Endometrial microvascular endothelial cells (primary cell): Measurements from ENCODE around the gene CDK5RAP2. TPM values are rescaled to one million over a fixed set of nuclear protein-coding genes. Genes with fewer than 3 reads are reported as not detected.

Experiments used
- in situ Hi-C: cut with HindIII; loops from 2 replicates; pipeline ENCODE4 v1.10.0; 2017; ENCODE audit warnings: low sequenced_read_pairs, low pct_unique_long_range_greater_than_20kb; ENCODE audit errors: inconsistent ontology term
- total RNA-seq: library from RNA; depleted of rRNA; stranded (reverse); fragments of >200 nt; gene quantifications from one replicate; pipeline ENCODE4 v1.2.3, GENCODE V29; 2015; ENCODE audit errors: inconsistent ontology term

The CDK5RAP2 gene
- total RNA-seq, 1 donor from 2014 or later, result 25.4 TPM

DNA sequence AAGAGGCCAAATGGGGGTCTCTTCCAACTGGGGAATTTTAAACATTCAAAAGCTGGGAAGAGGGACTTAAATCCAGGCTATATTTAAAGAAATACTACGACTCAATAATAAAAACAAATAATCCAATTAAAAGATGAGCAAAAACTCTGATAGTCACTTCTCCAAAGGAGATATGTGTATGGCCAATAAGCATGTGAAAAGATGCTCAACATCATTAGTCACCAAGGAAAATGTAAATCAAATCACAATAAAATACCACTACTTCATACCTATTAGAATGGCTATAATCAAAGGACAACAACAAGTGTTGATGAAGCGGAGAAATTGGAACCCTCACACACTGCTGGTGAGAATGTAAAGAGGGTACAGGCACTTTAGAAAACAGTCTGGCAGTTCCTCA, 130.4 kb downstream of the CDK5RAP2 start:
- in situ Hi-C loops, result no loop called here

DNA sequence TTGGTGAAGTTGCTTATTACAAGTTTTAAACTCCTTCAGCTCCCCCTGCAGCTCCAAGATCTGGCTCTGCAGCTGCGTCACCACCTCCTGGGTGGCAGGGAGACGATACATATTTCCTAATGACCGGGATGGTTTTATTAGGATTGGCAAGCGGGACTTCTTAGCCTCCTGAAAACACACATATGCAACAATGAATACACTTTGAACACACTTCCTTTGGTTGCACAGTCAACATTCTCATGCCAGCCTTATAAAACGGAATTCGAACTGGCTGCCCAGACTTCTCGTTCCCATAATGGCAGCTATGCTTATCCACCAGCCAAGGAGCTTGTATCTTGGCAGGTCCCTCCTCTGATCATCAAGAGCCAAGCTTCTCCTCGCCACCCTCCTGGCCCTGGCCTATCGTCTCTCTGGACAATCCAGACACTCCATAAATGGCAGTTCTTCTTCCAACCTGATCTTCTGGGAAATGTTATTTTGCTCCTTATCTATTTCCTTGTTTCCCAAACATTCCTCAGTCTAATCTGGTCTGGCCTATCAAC, 131.9 kb downstream of the CDK5RAP2 start:
- in situ Hi-C loops, result no loop called here

DNA sequence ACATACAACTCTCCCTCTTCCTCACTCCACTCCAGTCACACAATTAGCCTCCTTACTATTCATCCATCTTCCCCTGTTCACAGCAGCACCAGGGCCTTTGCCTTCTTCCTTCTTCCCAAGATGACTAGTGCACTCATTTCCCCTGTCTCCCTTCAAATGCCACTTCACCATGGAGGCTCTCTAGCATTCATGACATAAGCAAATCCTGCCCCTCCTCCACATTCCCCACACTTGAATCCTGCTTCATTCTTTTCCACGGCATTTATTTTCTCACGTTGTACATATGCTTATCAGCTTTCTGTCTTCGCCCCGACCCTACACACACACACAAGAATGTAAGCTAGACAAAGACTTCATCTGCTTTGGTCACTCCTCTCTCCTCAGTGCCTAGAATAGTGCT, 133.3 kb downstream of the CDK5RAP2 start:
- in situ Hi-C loops, result no loop called here

DNA sequence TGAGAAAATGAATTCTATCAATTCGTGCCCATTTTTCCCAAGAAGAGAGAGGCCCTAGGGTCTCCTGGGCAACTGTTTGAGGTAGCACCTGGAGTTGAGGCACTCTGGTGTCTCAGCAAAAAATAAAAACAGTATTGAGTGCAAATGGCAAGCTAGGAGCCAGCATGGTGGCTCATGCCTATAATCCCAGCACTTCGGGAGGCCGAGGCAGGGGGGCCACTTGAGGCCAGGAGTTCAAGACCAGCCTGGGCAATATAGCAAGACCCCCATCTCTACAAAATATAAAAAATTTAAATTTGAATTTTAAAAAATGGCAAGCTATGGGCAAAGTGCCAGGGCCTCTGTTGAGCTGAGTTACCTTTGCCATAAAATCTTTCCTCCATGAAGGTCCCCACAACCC, 136.0 kb downstream of the CDK5RAP2 start:
- in situ Hi-C loops, result no loop called here

DNA sequence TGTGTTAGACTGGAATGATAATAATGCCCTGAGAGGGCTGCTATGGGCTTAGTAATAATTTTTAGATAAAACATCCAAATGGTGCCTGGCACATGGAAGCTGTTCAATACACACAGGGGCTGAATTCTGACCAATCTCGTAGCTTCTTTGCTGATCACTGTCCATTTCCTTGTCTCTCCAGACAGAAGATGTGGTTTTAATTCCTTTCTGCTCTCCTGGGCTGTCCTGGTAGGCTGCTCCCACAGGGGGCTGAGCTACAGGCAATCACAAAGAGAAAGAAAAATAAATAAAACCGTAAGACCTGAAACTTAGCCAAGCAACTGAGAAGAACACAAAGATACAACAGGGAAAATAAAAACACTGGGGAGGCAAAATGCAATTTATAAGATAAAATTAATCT, 136.5 kb downstream of the CDK5RAP2 start:
- in situ Hi-C loops, result no loop called here

DNA sequence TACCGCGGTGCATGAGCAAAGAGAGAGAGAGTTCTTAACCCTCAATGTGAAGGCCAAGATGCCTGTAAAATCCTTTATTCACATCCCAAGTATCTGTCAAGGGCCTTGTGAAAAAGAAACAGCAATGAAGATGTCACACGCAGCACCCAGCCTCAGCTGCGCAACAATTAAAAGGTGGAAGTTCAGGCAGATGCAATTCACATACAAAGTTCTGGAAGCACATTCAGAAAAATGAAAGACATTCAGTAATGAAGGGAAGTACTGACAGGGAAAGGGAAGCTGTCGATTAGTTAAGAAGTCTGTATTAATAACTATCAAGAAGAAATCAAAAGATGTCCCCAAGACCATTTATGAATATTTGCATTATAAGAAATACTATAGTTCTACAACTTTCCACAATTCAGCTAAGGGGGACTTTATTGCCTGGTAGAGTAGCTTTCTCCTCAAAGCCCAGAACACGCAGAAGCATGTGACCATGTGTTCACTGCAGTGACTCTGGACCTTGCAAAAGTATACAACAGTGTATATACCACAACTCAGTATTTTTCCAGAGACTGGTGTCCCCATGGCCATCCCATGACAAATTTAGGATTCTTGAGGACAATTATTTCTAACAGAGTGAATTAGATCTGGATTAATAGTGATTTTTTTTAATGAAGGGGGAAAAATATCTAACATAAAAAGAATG, 137.5 kb downstream of the CDK5RAP2 start:
- in situ Hi-C loops, result no loop called here

DNA sequence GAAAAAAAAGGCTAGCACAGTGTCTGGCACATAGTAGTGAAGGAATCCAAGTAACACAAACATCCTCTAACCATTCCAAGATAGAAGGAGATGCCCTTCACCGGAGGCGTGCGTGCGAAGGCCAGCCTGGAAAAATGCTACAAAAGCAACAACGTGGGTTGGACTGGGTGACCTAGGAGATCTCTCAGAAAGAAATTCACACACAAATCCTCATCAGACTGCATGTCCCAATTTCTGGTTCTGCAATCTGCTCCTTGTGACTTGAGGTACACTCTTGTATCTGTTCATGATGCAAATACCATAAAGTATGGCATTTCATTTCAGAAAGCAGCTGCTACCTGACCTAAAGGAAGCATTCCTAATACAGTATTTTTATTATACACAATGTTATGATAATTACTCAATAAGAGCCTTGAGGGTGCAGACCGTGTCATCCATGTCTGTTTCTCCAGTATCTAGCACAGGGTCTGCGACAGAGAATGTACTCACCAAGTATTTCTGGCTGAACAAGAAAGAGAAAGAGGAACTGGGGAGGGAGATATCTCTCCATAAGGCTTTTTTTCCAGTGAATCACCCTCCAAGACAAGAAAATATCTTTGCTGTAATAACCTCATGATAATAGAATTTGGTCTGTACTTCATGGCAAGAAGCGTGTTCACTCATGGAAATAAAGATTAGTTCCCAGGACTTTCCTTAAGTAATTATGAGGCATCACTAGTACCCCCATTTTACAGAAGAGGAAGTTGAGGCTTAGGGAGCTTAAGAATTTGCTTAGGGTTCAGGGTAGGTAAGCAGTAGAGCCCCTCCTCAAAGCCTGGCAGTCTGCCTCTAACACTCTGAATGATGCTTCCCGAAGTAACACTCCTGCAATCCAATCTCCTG, 138.3 kb downstream of the CDK5RAP2 start:
- in situ Hi-C loops, result no loop called here

DNA sequence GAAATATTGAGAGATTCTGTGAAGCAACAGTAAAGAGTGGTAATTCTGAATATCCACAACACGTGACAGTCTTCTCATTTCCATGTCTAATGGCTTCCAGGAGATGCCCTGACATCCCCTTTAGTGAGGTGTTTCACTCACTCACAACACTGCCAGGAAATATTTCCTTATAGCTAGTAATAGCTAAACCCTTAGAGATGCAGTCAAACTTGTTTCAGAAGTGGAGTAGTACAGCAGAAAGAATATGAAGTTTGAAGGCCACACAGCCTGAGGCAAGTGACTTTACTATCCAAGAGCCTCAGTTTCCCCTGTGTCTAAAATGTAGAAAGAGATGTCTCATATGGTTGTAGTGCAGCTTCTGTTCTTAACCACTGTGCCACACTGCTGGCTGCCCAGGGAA, 139.2 kb downstream of the CDK5RAP2 start:
- in situ Hi-C loops, result no loop called here

DNA sequence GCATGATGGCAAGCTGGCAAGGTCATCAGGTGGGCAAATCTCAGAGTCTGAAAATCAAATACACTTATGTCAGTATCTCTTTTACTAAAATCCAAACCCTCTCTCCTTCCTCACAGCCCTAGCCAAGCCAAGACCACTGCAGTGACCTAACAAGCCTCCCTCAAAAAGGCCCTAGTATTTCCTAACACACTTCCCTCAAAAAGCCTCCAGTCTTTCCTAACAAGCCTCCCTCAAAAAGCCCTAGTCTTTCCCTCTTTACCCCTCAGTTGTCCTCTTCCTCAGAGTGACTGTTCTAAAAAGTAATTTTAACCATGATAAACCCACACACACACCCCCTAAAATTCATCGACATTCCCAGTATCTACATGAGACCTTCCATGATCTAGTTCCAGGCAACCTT, 140.0 kb downstream of the CDK5RAP2 start:
- in situ Hi-C loops, result no loop called here

DNA sequence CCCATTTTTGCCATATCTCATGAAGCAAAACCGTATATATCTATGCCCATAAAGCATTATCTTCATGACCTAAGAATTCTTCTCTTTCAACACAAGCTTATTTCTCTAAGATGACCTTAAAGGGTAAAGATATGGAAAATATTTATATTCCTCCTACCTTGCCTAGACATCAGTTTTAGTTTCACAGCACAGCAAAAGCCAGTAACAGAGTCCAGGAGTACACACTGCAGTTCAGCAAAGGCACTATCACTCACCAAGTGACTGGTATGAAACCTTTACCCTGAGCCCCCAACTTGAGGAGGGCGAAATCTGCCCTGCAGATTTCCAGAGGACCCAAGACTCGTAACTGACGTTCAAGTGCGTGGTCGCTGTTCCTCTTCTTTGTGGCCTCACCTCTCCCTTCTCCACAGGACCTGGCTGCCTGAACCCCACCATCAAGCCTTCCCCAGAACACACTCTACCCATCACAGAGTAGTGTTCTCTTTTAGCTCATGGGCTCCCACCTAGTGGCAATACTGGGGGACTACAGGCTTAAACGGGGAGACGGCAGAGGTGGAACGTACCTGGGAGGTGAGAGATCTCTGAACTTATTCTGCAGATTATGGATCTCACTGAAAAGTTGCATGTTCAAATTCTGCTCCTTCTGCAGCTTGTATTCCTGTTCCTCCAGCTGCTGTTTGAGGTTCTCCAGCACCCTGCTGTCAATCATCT, 141.0 kb downstream of the CDK5RAP2 start:
- in situ Hi-C loops, result no loop called here

DNA sequence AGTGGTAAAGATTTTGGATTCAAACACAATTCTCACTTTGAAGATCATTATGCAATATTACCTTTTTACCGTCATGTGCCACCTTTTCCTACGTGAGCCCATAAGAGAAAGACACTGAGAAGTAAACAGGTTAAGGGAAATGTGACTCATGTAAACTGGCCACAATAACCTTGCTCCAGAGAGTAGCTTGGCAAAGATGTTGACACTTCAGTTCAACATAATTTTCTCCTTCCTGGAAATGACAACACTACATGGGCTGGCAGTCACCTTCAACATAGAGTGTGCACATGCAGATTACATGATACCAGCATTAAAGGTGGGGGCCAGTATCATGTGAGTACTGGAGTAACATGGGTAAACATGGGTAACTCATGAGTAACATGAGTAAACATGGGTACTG, 141.9 kb downstream of the CDK5RAP2 start:
- in situ Hi-C loops, result no loop called here

DNA sequence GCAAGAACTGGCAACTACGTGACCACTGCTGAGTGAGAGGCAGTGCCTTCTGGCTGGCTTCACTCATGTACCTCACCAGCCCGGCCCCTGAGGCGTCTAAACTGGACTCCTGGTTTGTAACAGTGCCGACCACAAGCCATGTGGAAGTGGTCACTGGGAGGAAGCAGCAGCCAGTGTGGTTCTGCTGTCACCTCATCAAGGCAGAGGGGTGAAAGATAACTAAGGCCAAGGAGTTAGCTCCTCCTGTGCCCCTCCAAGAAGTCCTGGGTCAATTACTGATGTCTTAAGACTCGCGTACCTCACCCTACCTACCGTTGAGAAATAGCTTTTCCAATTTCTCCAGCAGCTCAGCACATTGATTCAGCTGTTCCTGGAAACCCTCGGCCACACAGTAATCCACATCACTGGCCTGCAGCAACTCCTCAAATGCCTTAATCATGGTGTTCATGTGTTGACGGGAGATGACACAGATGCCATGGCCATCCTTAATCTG, 142.9 kb downstream of the CDK5RAP2 start:
- in situ Hi-C loops, result no loop called here

DNA sequence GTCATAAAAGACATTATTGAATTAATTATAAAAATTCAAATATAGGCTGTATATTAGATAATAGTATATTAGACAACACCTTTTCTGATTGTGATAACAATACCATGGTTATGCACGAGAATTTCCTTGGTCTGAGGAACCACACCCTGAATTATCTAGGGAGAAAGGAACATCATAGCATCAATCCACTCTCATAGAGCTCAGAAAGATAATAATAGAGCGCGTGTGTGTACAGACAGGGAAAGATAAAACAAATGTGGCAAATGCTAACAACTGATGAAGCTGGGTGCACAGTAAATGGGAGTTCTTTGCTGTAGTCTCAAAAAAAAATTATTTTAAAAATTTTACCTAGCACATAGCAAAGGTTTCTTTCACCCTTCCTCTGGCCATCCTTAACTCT, 143.5 kb downstream of the CDK5RAP2 start:
- in situ Hi-C loops, result no loop called here

DNA sequence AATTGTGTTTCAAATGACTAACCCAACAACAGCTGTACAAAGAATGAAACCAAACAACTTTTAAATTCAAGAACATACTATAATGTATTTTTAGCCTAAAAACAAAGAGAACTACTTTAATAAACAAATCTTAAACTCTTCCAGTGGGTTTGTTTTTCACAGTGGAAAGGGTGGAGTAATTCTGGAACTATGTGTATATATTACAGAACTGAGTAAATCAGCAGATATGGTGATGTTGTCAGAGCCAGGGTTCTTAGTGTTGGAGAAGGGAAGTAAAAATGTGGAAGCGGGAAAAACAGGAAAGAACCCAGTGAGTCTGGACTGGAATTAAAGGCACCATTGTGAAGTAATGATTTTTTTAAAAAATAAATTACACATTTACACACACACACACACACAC, 144.9 kb downstream of the CDK5RAP2 start:
- in situ Hi-C loops, result no loop called here

DNA sequence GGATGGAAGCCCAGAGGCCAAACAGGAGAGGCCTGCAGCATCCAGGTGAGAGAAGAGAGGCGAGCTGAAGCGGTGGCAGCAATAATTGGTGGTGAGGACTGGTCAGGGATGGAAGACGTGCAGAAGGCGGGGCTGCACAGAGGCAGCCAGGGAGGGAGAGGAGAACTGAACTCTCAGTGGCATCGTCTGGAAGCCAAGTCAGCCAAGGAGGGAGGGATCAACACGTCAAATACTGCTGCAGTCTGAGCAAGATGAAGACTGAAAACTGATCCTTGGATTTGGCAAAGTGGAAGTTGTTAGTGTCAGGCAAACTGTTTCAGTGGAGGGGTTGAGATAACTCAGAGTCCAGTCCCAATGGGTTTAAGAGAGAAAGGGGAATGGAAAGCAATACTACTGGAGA, 145.4 kb downstream of the CDK5RAP2 start:
- in situ Hi-C loops, result no loop called here

DNA sequence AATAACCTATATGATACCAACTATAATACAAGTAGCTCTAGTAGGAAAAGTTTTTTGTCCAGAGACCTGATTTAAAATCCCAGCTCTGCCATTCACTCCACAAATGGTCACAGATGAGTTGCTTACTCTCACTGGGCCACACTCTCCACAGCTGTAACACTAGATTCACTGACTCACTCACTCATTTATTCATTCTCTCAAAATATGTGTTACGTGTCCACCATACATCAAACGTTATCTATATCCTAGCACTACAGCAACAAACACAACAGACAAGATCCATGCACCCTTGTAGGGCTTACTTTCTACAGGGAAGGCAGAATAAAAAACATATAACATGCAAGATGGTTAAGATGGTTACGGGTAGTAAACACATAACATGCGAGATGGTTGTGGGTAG, 146.3 kb downstream of the CDK5RAP2 start:
- in situ Hi-C loops, result no loop called here

DNA sequence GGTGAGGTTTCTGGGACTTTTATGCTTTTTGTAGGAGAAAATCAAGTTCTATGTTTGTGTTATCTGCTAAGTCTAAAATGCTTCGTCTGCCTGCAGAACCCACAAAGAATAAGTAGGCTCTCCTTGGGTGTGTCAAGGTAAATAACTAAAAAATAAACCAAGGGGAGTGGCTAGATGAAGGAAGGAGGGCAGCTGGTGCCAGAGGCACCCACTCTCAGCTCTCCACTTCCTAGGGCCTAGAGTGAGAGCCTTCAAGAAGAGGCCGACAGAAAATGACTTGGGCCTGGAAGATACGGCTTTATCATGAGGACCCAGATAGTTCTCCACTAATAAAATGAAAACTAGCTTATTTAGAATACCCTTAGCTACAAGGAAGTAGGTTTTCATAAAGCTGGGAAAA, 147.4 kb downstream of the CDK5RAP2 start:
- in situ Hi-C loops, result no loop called here

DNA sequence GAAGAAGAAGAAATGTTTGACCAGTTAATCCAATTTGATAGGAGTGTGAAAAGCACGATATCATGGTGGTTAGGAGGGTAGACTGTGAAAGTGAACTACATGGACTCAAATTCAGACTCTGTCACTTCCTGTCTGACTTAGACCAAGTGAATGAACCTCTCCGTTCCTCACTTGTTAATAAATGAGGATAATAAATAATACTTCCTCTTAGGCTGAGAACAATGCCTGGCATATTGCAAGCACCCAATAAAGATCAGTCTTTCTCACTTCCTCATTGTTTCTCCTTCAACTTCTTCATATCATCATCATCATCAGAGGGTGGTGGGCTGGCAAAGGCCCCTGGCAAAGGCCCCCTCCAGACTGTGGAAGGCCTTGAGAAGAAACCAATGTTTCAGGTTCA, 148.7 kb downstream of the CDK5RAP2 start:
- in situ Hi-C loops, result no loop called here

DNA sequence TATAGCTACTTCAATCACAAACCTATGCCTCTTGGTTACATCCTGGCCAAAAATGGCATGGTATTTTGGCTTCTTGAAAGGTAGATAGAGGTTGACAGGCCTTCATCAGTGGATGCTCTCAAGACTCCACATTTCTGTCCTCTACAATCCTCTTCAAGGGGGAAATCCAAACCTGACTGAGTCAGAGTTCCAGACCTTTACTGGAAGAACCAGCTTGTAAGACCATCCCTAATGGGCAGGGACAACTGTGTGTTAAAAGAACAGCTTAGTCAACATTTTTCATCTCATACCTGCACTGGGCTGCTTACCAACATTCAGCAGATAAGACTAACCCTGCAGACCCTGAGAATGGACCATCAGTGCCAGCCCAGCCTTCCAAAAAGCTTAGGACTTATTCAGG, 155.7 kb downstream of the CDK5RAP2 start:
- in situ Hi-C loops, result no loop called here
